Fibroblast of skin of left biceps (primary cell): ENCODE results near the gene GOLGA6C.
"Not testable (repeated sequence)": the region's sequence is repeated elsewhere in the genome, so short reads cannot be mapped to it uniquely, and the experiment has no call there.

Experiments
- DNase-seq, 2 experiments: peaks; one replicate each; pipeline ENCODE4 v3.0.0-alpha.2; 2013; ENCODE audit warnings: low read depth in 2 of 2

GOLGA6C gene

DNA sequence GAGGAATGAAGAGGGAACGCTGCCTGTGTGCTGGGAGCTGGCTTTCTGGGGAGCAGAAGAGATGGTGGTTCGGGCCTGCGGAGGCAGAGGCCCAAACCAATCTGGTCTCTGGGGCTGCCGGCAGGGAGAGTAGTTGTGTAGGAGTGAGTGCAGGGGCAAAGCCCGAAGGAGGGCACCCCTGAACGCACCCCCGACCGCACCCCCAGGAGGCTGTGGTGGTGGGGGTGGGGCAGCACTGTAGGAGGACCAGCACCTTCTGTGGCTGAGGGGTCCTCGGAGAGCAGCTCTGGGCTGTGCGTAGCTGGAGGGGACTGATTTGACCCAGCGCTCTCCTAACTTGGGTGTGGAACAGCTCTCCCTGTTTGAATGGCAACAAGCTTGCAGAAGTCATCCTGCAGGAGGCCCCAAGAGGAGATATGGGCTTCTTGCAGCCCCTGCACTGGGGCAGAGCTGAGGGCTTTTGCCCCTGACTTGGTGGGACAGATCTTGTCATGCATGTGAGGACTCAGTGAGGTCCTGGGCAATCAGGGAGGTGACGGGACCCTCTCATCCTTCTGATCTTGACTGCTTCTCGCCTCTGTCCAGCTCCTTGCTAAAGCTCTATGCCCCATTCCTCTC, 30.4 kb upstream of the GOLGA6C start:
- no peak for DNase-seq

DNA sequence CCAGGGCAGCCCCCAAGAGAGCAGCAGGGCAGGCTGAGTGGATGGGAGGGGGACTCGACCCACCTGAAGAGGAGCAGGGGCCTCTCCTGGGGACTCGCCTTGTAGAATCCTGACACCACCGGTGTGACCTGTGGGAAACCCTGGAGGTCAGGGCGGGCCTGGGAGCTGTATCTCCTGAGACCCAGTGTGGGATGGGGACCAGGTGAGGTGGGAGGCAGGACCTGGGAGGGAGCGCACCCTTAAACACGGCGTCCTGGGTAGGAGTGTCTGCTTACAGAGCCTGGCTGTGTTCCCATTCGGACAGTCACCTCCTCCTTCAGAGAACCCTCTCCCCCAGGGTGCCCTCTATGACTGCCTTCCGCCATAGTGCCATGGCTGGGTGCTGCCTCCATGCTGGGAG, 29.3 kb upstream of the GOLGA6C start:
- no peak for DNase-seq

DNA sequence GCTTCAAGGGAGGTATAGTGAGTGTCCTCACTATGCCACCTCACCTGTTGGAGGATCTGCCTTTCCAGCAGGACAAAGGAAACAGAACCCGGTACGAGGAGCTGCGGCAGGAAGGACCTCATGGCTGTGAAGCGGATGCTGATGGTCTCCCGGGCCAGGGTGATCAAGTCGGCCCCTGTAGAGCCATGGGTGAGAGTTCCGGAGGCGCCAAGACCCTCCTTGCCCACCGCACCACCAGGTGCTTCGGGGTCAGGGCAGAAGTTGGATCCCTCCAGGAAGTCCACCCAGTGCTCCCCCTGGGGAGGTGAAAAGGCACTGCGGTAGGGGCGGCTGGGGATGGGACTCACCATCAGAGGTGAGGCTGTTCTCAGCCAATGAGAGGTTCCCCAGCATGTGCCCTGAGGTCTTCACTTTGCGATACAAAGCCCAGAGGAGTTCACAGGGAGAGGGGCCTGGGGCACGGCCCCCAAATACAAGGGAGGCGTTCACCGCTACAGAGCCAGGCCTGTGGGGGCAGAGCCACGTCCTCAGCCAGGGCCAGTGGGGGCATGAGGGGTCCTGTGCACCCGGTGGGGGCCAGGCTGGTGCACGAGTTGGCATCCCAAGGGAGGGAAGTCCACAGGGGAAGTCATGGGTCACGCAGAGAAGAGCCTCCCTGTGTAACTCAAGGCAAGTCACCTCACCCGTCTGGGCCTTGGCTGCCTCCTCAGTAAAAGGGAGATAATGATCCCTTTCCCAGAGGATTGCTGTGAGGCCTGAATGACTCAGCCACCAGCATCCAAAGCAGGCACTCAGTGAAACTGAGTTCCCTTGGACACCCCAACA, 28.7 kb upstream of the GOLGA6C start:
- no peak for DNase-seq

DNA sequence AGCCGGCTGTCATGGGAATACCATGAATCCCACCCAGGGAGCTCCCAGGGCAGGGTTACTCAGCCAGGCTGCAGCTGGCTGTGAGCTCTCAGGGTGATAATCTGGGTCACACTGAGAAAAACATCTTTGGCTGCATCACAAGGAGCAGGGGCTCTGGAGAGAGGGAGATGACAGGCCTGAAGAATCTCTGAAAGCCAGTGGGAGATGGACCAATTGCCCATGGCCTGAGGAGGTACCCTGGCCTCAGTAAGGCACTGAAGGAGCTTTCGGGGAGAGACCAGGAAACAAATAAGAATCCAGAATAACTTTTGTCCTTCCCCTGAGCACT, 28.2 kb upstream of the GOLGA6C start:
- DNase-seq = no peak

DNA sequence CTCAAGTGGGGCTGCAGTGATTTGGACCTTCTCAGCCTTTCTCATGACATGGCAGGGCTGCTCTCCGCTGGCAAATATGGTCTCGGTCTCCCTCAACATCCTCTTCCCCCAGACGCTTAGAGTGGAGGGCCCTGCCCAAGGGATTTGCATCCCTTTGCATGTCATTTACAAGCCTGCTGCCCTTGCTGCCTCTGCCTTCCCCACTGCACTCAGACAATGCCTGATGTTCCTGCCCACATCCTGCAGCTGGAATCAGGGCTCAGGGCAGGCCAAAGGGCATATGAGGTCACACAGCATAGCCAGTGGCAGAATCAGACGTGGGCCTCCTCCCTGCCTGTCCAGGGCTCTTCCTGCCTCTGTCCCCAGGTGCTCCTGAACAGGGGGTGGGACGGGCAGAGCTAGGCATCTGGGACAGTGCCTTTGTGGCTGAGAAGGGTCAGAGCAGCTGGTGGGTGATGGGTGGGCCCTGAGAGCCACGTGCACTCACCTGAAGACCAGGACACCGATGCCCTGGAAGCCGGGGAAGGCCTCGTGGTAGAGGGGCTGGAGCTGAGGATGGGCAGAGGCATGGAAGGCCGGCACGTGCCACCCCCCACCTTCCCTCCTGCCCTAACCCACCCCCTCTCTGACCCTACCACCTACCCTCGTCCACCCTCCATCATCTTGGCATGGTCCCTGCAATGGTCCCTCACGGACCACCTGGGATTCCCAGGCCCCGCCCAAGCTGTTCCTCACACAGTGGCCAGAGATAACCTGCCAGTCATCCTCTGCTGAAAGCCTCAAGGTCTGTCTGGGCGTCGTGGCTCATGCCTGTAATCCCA, 27.4 kb upstream of the GOLGA6C start:
- no peak for DNase-seq

DNA sequence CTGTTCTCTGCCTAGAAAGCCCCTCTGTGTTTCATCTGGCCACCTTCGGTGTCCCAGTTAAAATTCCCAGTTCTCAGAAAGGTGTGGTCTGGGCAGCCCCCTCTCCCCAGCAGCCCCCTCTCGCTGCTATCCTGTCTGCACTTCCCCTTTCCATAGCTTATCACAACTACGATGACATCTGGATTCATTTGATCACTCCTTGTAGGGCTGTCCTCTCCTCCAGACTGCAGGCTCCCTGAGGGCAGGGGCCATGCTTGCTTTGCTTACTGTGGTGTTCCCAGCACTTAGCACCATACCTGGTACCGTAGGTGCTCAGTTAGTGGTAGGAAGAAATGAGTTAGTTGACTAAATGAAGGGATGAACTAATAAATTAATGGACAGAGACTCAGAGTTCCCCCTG, 26.3 kb upstream of the GOLGA6C start:
- no peak for DNase-seq

DNA sequence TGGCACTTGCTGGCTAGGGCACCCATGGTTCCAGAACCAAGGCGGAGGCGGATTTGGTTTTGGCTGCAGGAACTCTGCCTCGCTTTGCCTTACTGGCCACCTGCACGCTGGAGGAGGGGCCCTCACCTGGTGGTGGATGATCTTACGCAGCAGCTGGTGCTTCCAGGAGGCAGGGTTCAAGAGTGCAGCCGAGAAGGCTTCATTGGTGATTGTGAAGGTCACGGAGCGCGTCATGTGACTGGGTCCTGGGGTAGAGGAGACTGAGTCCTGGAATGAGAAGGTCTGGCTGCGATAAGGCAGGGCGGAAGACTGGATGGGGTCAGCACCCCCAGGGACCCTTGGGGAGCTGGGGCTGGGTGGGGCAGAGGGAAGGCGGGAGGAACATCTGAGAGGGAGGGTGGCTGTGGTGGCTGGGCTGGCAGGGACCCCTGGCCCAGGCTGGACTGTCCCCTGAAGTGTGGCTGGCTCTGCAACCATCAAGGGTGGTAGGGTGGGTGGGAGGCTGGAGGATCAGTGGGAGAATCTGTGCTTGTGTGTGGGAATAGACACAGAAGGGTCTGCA, 25.8 kb upstream of the GOLGA6C start:
- DNase-seq = no peak

DNA sequence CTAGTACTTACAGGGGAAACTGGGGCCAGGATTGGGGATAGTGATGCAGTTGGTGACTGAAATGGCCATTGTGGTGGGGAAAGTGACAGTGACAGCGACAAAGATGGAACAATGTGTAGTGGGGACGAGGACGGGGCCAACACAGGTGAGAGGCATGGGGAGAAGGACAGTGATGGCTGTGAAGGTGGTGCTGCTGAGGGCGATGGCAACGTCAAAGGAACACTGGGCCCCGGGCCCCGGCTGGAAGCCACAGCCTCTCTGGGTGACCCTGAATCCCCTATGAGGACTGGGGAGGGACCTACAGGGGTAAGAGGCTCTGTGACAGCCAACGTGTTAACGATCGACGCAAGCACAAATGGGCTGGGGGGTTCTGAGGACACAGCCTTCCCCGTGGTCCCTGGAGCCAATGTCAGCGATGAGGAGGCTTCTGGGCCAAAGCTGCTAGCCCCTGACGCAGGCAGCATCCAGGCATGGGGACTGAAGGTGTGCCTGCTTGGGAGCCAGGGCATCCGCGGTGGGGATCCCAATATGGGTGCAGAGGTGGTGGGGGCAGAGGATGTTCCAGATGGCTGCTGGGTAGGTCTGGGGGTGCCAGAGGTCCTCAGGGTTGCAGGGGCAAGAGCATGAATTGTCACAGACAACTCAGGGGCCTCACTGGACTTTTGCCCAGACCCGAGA, 25.2 kb upstream of the GOLGA6C start:
- no peak for DNase-seq

DNA sequence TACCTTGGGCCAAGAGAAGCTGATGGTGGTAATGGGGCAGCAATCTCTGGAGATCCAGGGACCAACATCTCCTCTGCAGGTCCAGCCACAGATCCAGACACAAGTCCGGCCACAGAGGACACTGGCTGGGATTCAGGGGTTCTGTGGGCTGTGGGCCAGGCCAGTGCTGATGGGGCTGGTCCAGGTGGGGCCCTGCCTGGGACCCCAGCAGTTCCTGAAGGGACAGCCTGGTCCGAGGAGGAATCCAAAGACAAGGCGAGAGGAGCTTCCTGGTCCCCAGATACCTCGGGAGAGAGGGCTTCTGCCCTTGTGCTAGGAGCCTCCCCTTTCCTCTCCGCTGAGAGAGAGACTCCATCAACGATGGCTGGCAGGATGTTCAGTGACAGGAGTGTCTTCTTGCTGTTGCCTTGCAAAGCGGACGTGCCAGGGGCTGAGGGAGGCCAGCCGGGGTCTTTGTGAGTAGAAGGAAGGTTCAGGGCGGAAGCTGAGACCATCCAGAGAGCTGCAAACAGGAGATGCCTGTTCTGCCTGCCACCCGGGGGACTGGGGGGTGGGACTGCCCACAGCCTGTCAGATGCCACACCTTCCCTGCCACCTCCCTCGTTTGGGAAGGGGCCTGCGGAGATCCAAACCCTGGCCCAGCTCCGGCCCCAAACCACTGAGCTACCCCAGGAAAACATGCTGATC, 24.5 kb upstream of the GOLGA6C start:
- DNase-seq = no peak

DNA sequence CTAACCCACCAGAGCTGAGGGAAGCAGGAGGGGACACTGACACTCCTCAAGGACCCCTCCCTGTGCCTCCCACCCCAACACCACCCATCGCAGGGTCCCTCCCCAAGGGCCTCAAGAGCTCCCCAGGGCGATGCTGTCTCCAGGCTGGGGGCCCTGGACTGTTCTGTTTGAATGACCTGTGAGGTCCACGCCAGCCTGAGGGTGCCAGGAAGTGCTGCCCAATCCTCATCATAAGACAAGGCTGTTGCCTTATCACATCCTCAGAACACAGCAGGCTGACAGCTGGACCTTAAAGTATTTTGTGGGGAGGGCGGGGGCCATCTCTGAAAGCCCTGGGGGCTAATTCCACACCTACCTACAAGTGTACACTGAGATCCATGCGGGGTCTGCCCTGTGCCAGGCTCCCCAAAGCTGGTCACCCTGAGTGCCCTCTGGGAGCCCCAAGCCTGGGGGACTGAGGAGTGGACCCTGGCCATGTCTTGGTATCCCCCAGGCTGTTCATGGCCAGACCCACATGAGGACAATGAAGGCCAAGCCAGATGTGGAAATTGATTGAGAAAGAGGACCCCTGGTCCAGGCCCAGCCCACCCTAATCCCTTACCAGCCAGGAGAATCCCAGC, 23.8 kb upstream of the GOLGA6C start:
- no peak for DNase-seq

DNA sequence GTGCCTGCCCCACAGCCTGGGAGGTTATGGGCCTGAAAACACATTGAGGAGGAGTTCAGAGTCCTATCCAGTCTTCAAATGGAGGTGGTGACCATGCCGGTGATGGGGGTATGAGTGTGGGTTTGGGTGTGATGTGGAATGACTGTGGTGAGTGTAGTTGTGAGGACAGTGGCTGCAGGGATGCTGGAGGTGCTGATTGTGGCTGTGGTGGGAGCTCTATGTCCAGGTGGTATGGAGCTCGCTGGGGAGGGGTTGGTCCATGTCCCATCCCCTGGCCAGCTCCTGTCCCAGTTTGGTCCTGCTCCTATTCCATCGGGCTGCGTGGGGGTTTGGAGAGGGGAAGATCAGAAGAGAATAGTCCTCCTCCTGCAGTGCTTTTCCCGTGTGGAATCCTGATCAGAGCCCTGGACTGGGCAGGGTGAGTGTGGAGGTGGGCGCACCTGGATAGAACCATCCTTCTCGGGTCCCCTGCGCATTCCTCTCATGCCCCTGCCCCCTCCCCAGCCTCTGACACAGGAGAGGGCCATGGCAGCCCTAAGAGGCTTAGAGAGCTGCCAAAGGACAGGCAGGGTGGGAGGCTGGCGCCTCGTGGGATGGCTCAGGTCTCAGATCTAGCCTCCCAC, 23.0 kb upstream of the GOLGA6C start:
- no peak for DNase-seq

DNA sequence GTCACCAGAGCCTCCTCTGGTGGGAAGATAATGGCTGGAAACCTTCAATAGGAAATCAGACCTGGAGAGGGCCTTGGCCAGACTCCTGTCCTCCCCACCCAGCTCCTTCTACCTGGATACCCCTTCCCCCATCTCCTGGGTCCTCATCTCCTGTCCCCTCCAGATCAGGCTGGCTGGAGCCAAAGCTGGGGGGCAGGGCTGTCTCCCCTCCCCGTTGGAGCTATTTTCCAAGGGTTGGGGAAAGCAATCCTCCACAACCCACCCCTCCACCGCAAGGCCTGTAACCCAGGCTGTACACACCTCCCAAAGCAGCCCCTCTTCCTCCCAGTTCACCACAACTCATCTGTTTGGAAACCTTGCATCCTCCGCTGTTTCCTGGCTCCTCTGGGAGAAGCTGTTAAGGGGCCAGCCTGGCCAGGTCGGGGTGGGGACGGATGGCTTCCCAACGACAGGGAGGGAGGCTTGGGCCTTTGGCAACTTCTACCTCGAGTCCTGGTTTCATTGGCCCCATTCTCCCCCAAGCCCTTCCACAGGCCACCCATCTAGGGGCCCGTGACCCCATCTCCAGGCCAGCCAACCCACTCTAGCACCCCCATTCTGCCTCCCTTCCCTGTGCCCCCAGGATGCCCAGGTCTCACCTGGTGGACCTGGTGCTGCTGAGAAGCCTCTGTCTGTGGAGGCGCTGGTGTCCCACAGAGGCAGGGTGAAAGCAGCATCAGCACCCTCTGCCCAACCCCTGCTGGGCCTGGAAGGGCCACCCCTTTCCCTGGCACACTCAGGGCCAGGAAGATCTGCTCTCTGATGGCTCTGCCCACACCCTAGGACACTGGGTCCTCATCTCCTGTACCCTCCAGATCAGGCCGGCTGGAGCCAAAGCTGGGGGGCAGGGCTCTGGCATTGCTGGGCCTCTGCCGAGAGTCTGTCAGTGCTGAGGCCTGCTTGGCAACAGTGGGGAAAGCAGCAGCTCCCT, 22.1 kb upstream of the GOLGA6C start:
- no peak for DNase-seq

DNA sequence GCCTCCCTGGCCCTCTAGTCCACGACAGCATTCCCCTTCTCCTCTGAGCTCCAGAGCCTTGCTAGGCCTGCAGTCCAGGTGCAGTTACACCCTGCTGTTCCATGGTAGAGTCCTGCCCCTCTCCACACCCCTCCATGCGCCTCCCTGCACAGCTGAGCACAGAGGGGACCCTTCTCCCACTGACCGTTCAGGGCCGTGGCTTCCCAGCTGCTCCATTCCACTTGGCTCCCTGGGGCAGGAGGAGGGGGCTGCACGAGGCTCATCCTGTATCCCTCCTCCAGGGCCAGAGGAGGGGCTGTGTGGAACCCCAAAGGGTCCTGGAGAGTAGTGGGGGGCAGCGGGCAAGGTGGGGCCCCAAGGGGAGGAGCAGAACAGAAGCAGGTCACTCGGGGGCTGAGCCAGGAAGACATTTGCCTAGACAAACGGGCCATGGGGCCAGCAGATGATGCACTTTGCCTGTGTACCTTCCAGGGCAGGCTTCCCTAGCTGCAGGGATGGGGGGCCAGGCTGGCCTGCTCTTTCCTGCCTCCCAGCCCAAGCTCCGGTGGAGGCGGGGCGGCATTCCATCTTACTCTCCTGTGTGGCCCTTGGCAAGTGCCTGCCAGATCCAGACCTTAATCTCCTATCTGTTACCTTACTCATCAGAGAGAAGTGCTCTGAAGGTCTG, 20.7 kb upstream of the GOLGA6C start:
- no peak for DNase-seq

DNA sequence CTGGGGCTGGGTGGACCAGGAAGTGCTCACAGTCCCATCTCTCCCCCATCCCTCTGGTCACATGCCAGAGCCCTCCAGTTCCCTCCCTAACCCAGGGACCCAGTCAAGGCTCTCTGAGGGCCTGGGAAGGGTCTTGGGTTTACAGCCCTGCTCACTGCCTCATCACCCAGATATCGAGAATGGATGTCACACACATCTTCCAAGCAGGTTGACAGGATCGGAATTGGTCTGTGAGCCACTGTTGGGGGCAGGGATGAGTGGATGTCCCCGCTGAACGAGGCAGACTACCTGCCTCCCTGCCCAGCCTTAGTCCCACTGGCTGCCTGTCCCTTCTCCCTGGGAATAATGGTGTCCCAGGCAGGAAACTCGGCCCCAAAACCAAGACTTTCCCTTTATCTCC, 20.0 kb upstream of the GOLGA6C start:
- DNase-seq = no peak

DNA sequence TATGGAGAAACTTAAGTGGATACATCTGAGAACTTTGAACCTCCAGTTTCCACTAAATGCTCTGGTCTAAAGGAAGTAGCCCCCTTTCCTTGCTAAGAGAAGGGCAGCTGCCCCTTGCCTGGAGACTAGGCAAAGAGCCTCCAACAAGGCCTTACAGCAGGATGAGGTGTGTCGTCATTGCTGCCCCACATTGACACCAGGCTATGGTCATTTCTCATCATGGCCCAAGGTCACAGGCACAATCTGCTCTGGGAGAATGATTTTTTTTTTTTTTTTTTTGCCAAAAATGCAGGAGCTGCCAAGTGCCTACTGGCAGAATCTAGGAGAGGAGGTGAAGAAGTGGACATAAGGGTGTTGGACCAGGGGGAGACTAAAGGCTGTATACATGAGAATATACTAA, 12.4 kb upstream of the GOLGA6C start:
- not testable (repeated sequence) for DNase-seq

DNA sequence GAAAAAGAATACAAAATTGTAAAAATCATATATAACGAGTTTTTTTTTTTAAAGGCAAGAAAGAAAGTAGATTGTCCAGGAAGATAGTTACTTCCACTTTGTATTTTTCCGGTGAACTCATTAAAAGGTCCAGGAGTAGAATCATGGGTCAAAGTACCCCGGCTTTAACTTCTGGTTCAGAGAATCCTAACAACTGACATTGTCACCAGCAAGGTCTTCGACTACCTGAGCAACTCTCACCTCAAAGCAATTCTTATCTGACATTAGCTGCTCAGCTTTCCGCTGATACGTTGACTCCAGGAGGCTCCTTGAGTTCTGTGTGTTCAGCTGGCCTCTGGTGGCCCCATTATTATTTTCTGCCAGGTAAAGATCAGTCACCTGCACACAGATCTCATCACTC, 9.1 kb upstream of the GOLGA6C start:
- DNase-seq = not testable (repeated sequence)

DNA sequence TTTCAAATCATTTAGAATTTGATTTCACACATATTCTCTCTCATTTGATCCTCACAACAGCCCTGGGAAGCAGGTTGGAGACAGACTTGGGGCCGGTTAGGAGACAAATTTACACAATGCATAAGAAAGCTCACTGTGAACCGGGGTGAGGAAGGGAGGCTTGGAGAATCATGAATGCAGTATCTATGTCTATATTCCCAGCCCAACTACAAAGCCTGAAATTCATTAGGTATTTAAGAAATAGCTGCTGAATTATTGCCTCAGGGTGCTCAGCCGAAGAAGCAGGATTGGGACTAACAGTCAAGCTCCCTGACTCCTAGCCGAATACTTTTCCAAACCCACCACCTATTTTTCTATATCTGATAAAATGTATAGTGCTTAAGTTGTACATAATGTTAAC, 8.4 kb upstream of the GOLGA6C start:
- no peak for DNase-seq

DNA sequence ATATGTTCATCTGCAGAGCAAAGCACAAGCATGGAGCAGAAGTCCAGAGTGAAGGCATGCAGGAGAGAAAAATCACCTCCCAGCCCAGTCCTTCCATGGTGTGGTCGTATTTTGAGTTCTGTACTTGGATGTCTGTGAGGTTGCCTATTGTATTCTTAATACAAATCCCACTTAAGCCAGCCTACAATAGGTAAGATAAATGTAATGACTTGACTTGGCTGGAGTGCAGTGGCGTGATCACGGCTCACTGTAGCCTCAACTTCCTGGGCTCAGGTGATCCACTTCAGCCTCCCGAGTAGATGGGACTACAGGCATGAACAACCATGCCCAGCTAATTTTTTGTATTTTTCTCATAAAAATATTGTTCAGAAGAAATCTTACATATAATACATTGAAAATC, 6.8 kb upstream of the GOLGA6C start:
- DNase-seq = not testable (repeated sequence)

DNA sequence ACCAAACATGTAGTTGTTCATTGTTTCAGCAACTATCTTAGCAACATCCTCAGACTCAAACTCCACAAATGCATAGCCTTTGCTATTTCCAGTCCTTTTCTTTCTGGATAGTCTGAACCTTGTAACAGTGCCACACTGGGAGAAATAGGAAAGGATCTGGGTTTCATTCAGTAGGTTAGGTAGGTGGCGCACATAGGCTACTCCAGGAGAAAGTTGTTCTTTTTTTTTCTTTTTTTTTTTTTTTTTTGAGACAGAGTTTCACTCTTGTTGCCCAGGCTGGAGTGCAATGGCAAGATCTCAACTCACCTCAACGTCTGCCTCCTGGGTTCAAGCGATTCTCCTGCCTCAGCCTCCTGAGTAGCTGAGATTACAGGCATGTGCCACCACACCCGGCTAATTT, 5.8 kb upstream of the GOLGA6C start:
- DNase-seq = not testable (repeated sequence)
